ENCODE data around the gene ESR1.

Gene ESR1

GRCh38 chr6:152087096-152087495 is 279.6 kb downstream of the ESR1 start:
- no peak for DNase-seq (ENCODE audit: low read depth)
- no peak for TF ChIP-seq CTCF (IDR thresholded peaks at IDR 0.05; ENCODE audit: control insufficient read depth, extremely low read depth, insufficient read depth)
- no peak overlapping the region for H3K4me3 ChIP-seq (ENCODE audit: low read depth, low read length)

- H3K4me3 ChIP-seq (ENCODE audit: low read depth, low read length): no peak overlapping the region
- TF ChIP-seq CTCF (IDR thresholded peaks at IDR 0.05; ENCODE audit: control insufficient read depth, extremely low read depth, insufficient read depth): no peak
- DNase-seq (ENCODE audit: low read depth): no peak
These were observed 280.2 kb downstream of the ESR1 start for GRCh38 chr6:152087701-152088100.

- no peak overlapping the region for H3K4me3 ChIP-seq (ENCODE audit: low read depth, low read length)
- TF ChIP-seq CTCF (IDR thresholded peaks at IDR 0.05; ENCODE audit: control insufficient read depth, extremely low read depth, insufficient read depth): no peak
- DNase-seq (ENCODE audit: low read depth): no peak
These were observed 282.5 kb downstream of the ESR1 start for GRCh38 chr6:152089992-152090391.

GRCh38 chr6:152091201-152091600 is 283.7 kb downstream of the ESR1 start:
- no peak for TF ChIP-seq CTCF (IDR thresholded peaks at IDR 0.05; ENCODE audit: control insufficient read depth, extremely low read depth, insufficient read depth)
- no peak overlapping the region for H3K4me3 ChIP-seq (ENCODE audit: low read depth, low read length)
- DNase-seq (ENCODE audit: low read depth): peak; percentile 95

GRCh38 chr6:152091851-152092341 is 284.4 kb downstream of the ESR1 start:
- DNase-seq (ENCODE audit: low read depth): no peak
- H3K4me3 ChIP-seq (ENCODE audit: low read depth, low read length): no peak overlapping the region
- no peak for TF ChIP-seq CTCF (IDR thresholded peaks at IDR 0.05; ENCODE audit: control insufficient read depth, extremely low read depth, insufficient read depth)

GRCh38 chr6:152093711-152094110 is 286.2 kb downstream of the ESR1 start:
- H3K4me3 ChIP-seq (ENCODE audit: low read depth, low read length): no peak overlapping the region
- no peak for TF ChIP-seq CTCF (IDR thresholded peaks at IDR 0.05; ENCODE audit: control insufficient read depth, extremely low read depth, insufficient read depth)

GRCh38 chr6:152094276-152094675 is 286.8 kb downstream of the ESR1 start:
- no peak overlapping the region for H3K4me3 ChIP-seq (ENCODE audit: low read depth, low read length)
- no peak for DNase-seq (ENCODE audit: low read depth)
- TF ChIP-seq CTCF (IDR thresholded peaks at IDR 0.05; ENCODE audit: control insufficient read depth, extremely low read depth, insufficient read depth): no peak

More at GRCh38 chr6:152093711-152094110, 286.2 kb downstream of the ESR1 start:
- no peak for DNase-seq (ENCODE audit: low read depth)
